Muscle of arm (tissue), 12 donors: ENCODE data around the gene EMSY. TPM values are rescaled to one million over a fixed set of nuclear protein-coding genes. Genes with fewer than 3 reads are reported as not detected.
"Not testable (repeated sequence)": the region's sequence is repeated elsewhere in the genome, so short reads cannot be mapped to it uniquely, and the experiment has no call there.

Source experiments
- DNase-seq: peaks from one replicate; pipeline ENCODE4 v3.0.0-alpha.2; 2013
- polyA plus RNA-seq, 12 donors: library from polyadenylated mRNA; unstranded; fragments of 120-200 nt; gene quantifications; one replicate each; pipeline ENCODE4 v1.2.1, GENCODE V29; 2013; ENCODE audit not compliant: insufficient read length in 12 of 12

The EMSY gene
- polyA plus RNA-seq, 12 donors = 14.2 to 36.1 (median 16.0) TPM; not detected in 1

DNA sequence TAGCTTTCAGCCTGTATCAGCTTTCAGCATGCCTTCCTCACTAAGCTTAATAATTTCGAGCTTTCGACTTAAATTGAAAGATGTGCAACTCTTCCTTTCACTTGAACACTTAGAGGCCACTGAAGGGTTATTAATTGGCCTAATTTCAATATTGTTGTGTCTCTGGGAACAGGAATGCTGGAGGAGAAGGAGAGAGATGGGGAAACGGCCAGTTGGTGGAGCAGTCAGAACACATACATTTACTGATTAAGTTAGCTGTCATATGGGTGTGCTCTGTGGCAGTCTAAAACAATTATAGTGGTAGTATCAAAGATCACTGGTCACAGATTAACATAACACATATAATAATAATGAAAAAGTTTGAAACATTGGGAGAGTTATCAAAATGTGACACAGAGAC is 119.5 kb downstream of the EMSY start:
- no peak for DNase-seq

DNA sequence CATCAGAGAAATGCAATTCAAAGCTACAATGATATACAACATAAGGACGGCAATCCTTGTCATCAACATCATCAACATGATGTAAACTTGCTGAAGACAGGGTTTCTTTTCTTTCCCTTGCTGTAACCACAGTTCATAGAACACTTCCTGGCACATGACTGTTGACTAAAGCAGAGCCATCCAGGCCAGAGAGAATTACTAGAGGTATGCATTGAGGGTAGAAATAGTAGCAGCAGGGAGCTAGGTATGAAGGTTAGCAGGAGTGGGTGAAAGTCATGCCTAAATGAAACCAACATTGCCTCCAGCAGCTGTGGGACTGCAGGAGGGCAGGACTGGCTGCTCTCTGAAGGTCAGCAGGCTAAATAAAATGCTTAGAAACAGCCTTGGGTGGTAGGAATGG is 122.0 kb downstream of the EMSY start:
- DNase-seq = no peak

DNA sequence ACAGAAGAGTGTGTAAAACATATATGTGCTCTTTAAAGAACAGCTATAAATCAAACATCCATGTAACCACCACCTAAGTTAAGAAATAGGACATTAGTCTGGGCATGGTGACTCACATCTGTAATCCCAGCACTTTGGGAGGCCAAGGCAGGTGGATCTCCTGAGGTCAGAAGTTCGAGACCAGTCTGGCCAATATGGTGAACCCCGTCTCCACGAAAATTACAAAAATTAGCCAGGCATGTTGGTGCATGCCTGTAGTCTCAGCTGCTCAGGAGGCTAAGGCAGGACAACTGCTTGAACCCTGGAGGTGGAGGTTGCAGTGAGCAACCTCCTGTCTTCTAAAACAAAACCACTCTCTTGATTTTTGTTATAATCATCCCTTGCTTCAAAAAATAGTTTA is 122.4 kb downstream of the EMSY start:
- DNase-seq = no peak

DNA sequence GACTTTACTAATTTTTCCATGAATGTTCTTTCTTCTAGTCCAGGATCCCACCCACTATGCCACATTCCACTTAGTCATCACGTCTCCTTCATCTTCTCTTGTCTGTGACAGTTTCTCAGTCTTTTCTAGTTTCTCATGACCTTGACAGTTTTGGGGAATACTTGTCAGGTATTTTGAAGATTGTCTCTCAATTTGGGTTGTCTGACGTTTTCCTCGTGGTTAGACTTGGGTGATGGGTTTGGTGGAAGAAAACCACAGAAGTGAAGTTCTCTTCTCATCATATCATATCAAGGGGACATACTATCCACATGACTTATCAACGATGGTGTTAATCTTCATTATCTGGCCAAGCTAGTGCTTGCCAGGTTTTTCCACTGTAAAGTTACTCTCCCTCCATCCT is 123.3 kb downstream of the EMSY start:
- DNase-seq = no peak

DNA sequence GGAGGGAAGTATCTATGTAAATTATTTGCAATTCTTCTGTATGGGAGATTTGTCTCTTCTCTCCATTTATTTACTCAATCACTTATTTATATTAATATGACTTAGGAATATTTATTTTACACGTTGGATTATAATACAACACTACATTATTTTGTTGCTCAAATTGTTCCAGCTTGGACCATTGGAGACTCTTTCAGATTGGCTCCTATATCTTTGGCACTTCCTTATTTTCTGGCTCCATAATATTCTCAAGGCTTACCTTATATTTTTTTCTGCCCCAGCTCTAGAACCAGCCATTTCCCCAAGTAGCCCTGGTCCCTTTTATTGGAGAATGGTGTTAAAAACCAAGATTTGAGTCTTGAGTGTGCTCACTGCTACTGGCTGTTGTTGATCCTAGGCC is 123.8 kb downstream of the EMSY start:
- DNase-seq = no peak

DNA sequence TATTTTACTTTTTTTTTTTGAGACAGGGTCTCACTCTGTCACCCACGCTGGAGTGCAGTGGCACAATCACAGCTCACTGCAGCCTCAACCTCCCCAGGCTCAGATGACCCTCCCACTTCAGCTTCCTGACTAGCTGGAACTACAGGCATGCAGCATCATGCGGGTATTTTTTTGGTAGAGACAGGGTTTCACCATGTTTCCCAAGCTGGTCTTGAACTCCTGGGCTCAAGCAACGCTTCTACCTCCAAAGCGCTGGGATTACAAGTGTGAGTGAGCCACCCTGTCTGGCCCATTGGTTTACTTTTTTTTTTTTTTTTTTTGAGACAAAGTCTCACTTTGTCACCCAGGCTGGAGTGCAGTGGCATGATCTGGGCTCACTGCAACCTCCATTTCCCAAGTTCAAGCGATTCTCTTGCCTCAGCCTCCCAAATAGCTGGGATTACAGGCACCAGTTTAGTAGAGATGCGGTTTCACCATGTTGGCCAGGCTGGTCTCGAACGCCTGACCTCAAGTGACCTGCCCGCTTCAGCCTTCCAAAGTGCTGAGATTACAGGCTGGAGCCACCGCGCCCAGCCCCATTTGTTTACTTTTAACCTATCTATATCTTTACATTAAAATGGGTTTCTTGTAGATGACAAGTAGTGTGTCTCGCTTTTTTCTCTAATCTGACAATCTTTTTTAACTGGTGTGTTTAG is 127.5 kb downstream of the EMSY start:
- DNase-seq = not testable (repeated sequence)

DNA sequence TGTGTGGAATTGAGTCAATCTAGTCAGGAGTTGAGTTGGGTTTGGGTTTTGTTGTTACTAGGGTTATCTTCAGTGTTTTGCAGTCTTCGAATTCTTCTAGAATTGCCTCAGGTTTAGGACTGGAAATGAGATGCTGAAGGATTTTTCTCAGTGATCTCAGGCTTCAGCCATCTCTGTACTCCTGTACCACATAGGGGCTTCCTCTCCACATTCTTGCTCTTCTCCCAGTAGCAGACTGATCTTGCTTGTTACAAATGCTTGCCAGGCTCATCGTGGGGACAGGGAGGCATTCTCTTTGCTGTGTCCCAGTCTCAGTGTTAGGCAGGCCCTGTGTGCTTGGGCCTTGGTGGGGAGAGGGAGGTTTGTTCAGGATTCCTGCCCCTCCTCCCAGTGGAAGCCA is 129.6 kb downstream of the EMSY start:
- no peak for DNase-seq

DNA sequence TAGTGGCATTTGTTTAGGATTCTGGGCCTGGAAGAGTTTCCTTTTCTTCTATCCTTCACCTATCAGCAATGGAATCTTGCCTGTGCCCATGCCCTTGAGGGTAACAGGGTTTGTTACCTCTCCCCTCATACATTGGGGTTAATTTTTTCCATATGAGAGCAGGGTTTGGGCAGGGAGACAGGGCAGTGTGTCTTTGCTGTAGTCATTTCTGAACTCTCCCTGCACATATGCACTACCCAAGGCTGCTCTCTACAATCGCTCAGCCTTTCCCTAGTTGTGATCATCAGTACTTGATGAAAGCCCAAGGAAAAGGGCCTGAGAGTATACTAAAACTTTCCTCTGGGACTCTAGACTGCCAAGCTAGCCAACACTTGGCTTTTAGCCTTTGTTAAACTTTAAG is 130.1 kb downstream of the EMSY start:
- no peak for DNase-seq

DNA sequence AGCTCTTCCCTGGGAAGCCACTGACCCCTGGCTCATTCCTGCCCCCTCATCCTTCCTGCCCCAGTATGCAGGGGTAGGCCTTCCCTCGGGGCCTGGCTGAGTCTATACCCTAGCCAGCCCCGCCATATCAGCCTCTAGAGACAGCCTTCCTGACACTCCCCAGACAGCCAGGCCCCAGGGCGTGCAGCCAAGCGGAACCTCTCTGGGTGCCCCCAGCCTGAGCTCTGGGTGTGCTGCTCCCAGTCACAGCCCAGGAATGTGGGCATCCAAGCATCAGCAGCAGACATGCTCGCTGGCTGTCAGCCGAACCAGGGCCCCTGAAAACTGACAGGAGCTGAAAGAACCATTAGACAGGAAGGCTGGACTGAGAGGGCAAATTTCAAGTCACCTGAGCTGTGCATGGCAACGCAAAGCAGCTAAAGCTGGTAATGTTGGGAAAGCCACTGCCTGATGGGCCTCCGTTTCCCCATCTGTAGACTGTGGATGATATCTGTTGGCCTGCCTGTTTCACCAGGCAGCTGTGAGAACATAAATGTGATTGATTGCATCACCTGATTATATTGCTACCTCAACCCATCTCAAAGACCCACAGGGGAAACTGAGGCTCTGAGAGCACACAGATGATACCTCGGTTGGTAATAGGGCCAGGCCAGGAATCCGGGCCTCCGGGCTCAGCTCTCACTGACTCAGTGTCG is 132.6 kb downstream of the EMSY start:
- no peak for DNase-seq

DNA sequence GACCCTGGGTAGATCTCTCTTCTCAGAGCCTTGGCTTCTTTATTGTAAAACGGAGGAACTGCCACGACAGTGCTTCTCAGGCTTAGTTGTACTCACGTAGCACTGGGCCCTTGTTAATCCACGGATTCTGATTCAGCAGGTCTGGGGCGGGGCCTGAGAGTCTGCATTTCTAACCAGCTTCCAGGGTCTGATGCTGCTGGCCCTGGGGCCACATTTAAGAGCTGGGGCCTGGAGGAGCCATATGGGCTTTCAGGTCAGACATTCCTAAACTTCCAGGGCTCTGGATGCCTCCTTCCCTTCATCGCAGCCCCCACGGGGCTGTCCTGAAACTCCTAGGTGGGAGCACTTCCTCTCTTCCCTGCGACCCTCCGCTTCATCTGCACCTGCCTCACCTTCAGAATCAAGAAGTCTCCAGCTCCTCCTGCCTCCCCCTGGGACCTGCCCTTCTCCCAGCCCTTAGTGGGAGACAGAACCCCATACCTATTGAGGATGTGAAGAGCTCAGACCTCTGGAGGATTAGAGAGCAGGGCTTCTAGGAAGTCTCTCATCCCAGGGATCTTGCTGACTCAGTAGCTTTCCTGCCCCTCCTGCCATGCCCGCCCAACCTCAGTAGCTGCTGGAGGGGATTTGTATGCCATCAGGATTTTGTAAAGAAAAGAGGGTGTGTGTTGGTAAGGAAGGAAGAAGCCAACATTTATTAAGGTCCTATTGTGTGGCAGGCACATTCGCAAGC is 133.3 kb downstream of the EMSY start:
- DNase-seq = no peak

DNA sequence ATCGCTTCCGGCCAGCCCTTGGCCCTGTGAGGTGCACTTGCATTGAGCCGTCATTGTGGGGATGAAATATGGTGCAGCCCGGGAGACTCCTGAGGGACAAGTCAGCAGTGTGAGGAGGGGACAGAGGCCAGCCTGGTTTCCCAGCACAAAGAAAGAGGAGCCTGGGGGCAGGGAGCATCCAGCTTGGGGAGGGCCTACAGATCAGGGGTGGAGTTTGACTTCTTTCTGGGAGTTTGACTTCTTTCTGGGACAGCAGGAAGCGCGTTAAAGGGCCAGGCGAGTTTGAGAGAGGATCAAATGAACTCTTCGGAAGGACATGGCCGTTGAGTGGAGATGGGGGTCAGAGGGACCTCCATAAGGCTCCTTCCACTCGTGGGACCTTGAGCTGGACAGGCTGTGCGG is 133.8 kb downstream of the EMSY start:
- no peak for DNase-seq

DNA sequence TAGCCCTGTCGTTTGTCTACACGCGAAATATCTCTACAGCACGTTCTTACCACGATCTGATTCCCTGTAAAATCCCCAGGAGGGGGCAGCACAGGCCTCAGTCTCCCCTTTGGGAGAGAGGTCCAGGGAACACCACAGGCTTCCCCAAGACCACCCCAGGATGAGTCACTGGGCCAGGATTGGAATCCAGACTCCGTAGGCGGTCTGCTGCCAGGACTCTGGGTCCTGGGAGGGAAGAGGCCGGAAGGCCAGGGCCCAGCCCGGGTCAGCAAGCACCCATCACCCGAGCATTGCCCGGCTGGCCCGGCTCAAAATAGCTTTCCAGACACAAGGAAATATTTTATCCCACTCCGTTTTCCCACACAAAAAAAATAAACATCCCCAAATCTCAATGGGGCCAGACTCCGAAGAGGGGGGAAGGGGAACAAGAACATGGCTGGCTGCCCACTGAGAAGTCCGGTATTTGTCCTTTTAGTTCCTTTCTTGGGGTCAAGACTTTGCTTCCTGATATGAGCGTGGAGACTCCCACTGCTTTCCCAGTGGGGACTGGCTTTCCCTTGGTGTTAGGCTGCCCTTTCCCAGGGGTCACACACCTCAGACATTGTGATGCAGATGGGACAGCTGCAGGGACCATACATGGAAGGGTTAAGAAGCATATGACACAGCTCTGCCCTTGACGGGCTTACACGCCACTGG is 134.4 kb downstream of the EMSY start:
- no peak for DNase-seq

DNA sequence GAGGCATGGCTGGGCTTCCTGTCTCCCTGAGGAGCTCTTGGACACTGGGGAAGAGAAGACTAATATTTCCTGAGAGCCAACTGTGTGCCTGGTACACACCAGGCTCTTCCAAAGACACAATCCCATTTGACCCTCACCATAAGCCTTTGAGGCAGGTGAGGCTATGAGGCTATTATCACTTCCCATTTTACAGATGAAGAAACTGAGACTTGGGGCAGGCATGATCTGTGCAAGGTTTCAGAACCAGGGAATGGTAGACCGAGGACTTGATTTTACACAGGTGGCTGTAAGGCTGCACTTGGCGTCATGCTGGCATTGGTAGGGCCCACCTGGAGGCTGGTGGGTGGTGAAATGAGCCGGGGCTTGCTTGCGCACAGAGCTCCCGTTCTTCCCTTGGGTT is 134.9 kb downstream of the EMSY start:
- no peak for DNase-seq

DNA sequence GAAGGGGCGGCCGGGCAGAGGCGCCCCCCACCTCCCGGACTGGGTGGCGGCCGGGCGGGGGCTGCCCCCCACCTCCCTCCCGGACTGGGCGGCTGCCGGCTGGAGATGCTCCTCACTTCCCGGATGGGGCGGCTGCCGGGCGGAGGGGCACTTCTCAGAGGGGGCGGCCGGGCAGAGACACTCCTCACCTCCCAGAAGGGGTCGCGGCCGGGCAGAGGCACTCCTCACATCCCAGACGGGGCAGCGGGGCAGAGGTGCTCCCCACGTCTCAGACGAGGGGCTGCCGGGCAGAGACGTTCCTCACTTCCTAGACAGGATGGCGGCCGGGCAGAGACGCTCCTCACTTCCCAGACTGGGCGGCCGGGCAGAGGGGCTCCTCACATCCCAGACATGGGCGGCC is 137.7 kb downstream of the EMSY start:
- DNase-seq = not testable (repeated sequence)

DNA sequence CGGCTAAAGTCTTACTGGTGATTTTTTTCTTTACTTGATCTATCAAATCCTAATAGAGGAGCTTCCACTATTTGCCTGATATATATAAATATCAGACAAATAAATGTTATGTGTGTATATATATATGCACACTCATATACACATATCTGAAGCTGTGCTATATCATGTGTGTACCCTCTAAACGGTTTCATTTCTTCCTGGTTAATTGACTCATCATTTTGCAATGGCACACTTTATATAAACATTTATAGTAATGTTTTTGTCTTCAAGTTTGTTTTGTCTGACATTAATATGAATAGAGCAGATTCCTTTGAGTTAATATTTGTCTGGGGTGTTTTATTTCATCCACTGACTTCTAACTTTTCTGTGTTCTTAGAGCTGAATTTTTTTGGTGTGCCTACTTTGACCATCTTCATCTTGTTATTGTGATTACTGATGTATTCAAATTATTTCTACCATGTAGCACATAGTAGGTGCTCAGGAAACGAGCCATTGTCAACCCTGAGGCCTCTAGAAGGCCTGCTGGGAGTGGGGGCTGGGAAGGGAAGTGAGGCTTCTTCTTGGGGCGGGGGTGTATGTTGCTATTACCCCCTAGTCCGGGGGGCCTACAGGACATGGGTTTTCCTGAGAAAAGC is 143.1 kb downstream of the EMSY start:
- no peak for DNase-seq

DNA sequence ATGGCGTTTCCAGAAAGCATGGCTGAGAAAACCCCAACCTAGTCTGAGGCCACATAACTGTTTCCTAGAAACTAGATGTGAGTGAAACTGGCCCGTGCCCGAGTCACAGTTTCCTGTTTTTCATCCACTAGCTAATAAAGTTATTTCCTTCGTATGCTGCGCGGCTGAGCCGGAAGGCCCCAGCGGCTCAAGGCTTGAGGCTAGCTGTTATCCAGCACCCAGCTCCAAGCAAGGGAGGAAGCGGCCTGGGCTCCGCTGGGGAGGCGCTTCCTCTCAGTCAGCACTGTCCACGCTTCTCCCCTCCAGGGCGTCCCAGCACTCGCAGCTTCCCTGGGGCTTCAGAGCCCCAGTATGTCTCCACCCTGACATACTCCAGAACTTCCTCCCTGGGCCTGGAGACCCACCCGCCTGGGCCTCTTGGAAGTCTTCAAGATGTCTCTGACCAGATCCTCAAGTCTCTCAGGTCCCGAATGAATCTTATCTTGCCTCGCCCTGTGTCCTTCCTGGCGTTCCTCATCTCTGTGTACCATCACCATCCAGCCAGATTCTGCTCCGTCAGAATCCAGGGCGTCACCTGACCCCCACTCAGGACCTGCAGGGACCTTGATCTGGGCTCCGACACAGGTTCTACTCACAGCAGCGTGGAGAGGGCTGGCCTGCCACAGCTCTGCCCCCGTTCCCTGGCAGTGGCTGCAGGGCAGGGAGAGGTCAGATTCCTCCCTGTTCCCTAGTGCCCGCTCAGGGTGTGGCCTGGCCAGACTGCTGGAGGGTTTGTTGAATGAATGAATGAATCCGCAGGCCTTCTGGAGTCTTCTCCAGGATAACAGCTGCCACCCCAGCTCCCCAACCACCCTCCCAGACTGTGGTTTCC is 143.9 kb downstream of the EMSY start:
- DNase-seq = no peak

DNA sequence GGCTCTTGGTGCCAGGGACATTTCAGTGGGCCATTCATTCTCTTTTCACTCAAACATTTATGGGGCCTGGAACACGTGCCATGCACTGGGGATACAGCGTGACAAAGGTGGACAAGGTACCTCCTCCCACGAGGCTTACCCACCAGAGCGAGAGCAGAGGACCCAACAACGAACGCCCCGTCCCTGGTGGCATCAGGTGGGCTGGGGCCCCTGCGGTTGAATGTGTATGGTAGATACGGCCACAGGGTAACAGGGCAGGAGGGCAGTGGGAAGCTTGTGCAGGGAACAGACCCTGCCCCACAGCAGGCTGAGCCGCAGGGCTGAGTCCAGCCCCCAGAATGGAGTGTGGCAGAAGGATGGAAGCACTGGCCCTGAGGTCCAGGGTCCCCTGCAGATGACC is 144.7 kb downstream of the EMSY start:
- DNase-seq = no peak

DNA sequence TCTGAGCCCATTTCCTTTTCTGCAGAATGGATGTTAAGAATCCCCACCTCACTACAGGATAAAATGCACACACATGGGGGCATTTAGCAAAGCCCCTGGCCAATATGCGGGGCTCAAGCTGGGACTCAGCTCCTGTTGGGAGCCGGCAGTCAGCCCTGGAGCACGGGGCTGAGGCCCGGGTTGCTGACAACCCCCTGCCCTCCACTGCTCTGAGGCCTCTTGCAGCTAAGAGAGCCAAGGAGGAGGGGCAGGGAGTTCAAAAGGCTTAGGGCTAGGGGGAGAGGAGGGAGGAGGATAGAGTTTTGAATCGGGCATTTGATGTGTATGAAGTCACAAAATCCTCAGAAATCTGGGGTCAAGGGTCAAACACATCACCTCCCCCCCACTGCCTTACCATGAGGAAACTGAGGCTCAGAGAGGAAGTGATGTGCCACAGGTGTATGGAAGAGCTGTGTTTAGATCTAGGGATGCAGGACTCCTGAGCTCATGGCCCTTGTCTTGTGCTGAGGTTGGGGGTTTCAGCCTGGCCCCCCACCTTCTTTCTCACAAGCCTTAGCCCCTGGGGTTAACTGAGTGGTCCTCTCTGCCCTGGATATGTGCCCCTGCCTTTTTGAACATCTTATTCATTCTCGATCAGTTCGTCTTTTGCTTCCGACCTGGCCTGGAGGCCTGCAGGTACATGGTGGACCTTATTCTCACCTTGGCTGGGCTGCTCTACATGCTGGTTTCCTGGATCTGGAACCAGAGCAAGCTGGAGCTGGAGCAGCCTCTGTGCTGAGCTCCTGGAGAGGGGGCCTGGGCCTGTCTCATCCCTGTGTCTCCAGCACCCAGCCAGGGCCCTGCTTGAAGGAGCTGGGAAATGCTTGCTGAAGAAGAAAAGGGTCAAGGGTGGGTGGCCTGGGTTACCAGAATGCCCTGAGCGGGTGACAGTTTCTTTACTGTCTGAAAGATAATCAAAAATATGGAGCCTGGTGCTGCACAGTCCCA is 145.4 kb downstream of the EMSY start:
- DNase-seq = no peak

DNA sequence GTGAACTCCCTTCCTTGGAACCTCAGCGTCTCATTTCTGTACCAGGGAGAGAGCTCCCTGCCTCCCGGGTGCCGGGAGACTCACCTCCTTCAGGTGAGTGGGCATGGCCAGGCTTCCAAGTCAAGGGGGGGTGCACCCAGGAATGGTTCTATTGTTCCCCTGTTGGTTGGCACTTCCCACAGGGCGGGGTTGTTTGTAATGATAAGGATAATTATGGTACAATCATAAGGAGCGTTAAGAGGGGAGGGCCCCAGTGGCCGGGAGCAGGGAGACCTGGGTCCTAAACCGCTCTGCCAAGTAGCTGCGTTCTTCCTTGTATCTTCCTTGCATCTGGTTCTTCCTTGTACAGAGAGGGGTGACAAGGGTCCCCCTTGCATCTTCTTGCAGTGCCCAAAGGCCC is 146.6 kb downstream of the EMSY start:
- no peak for DNase-seq
